Kidney (tissue), 14 donors: ENCODE results near the gene CPVL. TPM values are rescaled to one million over a fixed set of nuclear protein-coding genes. Genes with fewer than 3 reads are reported as not detected.

Experiments
- DNase-seq, 5 donors: peaks; one replicate each; pipeline ENCODE4 v3.0.0-alpha.2; 2013 to 2020
- FAIRE-seq: peaks from 2 replicates; lab custom pipeline; 2012; peaks lifted over from hg19 to GRCh38; lab: Jason Lieb, UNC
- H3K27ac ChIP-seq, 2 donors: one replicate each; pipeline ENCODE4 v1.7.0; 2013; ENCODE audit warnings: low read depth in 2 of 2, low read length in 2 of 2, inconsistent platforms in 1 of 2
- H3K27me3 ChIP-seq: one replicate; pipeline ENCODE4 v1.7.1; 2013; ENCODE audit warnings: low read length, inconsistent platforms; ENCODE audit not compliant: control insufficient read depth, insufficient read depth
- H3K36me3 ChIP-seq, 3 donors: one replicate each; pipeline versions ENCODE4 v1.7.0 to v1.7.1; 2013; ENCODE audit warnings: low read length in 3 of 3, control low read depth in 1 of 3, inconsistent platforms in 1 of 3; ENCODE audit not compliant: insufficient read depth in 3 of 3, control insufficient read depth in 2 of 3
- H3K4me1 ChIP-seq, 3 donors: one replicate each; pipeline versions ENCODE4 v1.7.0 to v1.7.1; 2013; ENCODE audit warnings: low read length in 3 of 3, inconsistent platforms in 1 of 3, low read depth in 1 of 3; ENCODE audit not compliant: control insufficient read depth in 2 of 3, insufficient read depth in 2 of 3
- H3K4me3 ChIP-seq, 3 donors: one replicate each; pipeline versions ENCODE4 v1.7.0 to v1.8.1; 2013; ENCODE audit warnings: low read length in 3 of 3, control low read depth in 1 of 3, inconsistent platforms in 1 of 3
- H3K9ac ChIP-seq, 3 donors: one replicate each; pipeline versions ENCODE4 v1.7.0 to v1.7.1; 2013; ENCODE audit warnings: low read length in 3 of 3, control low read depth in 1 of 3, inconsistent platforms in 1 of 3
- H3K9me3 ChIP-seq, 3 donors: one replicate each; pipeline versions ENCODE4 v1.7.0 to v1.7.1; 2013; ENCODE audit warnings: low read length in 3 of 3, control low read depth in 1 of 3, inconsistent platforms in 1 of 3; ENCODE audit not compliant: control insufficient read depth in 2 of 3, insufficient read depth in 1 of 3
- CTCF ChIP-seq: IDR thresholded peaks from 3 replicates; pipeline ENCODE4 v1.5.1; 2012; ENCODE audit warnings: mild to moderate bottlenecking, moderate library complexity, borderline replicate concordance; ENCODE audit not compliant: insufficient read depth; ENCODE audit errors: extremely low read depth
- intact Hi-C: fragments of 100-400 bp; cut with DNase I; formaldehyde crosslinking; loops from one replicate; pipeline ENCODE4 v1.11.1; 2022
- polyA plus RNA-seq: library from polyadenylated mRNA; stranded (reverse); fragments of 350-450 nt; fragmentation: Illumina TruSeq; extraction: RNeasy Lipid Tissue Mini Kit (QIAGEN cat#74804); gene quantifications from one replicate; pipeline ENCODE4 v1.2.3, GENCODE V29; 2014; ENCODE audit warnings: low read depth, low replicate concordance; ENCODE audit not compliant: insufficient read depth
- total RNA-seq: library from RNA; stranded (reverse); fragmentation: NEBNext Ultra II Directional; extraction: Animal tissue kit (Norgen Biotek cat#: 25700); gene quantifications from one replicate; pipeline ENCODE4 v1.2.1, GENCODE V29; 2021
- donor health status: control.
- donor health status: control.
- donor health status: control.
- donor health status: control.
- donor health status: control.
- donor health status: DM: yes; HTN: yes; CAD: no.
- donor health status: Normal renal cell carcinoma (clear cell type).

CPVL gene
- total and polyA plus RNA-seq, 2 donors from 2014 or later, result 104 to 133 TPM

GRCh38 chr7:29042824-29043231 is 103.5 kb downstream of the CPVL start:
- Histone ChIP-seq H3K27ac (no peak overlapping the region), H3K9me3 (no peaks in the 10 kb centered on the region), H3K9ac (no peak overlapping the region), H3K4me1 (peaks cover 0 to 6% (median 2%) of the 10 kb centered on the region in 3 donors), H3K4me3 (no peak overlapping the region), H3K27me3 (no peaks in the 10 kb centered on the region), H3K36me3 (no peaks in the 10 kb centered on the region)
- peak in 1 of 5 donors; percentile 19 for DNase-seq
- no peak for TF ChIP-seq CTCF
- no peak for FAIRE-seq
- intact Hi-C loops, result no loop called here

- TF ChIP-seq CTCF, result no peak
- Histone ChIP-seq H3K27ac (no peak overlapping the region), H3K27me3 (no peaks in the 10 kb centered on the region), H3K4me3 (no peak overlapping the region), H3K9me3 (no peaks in the 10 kb centered on the region), H3K36me3 (no peaks in the 10 kb centered on the region), H3K4me1 (peaks cover 0 to 8% (median 2%) of the 10 kb centered on the region in 3 donors), H3K9ac (no peak overlapping the region)
- DNase-seq (peak in 3 of 5 donors; percentile 33 to 79 (median 69)), FAIRE-seq (no peak)
- intact Hi-C loops, result no loop called here
These were observed 104.3 kb downstream of the CPVL start for GRCh38 chr7:29041991-29042390.

- no peak for FAIRE-seq
These were observed 105.8 kb downstream of the CPVL start for GRCh38 chr7:29040579-29040925.

More at GRCh38 chr7:29040579-29040925, 105.8 kb downstream of the CPVL start:
- no peak for TF ChIP-seq CTCF
- Histone ChIP-seq H3K27ac (no peak overlapping the region), H3K36me3 (no peaks in the 10 kb centered on the region), H3K4me1 (peaks cover 0 to 8% (median 2%) of the 10 kb centered on the region in 3 donors), H3K4me3 (no peak overlapping the region), H3K9ac (no peak overlapping the region), H3K27me3 (no peaks in the 10 kb centered on the region), H3K9me3 (no peaks in the 10 kb centered on the region)
- DNase-seq, result peak in 1 of 5 donors; percentile 56
- intact Hi-C loops, result no loop called here
